B cell (primary cell): ENCODE measurements around the gene DAZ1. TPM values are rescaled to one million over a fixed set of nuclear protein-coding genes. Genes with fewer than 3 reads are reported as not detected.
"Not testable (repeated sequence)": the region's sequence is repeated elsewhere in the genome, so short reads cannot be mapped to it uniquely, and the experiment has no call there.

Experiments used
- ATAC-seq: fragments of 200-7000 bp; cut with Tn5 transposase; one replicate; pipeline ENCODE4 v1.10.0; 2021; ENCODE audit warnings: low read depth, mild to moderate bottlenecking, moderate number of reproducible peaks, moderate library complexity
- CTCF ChIA-PET: fragments of 350-600 bp; sonication (Branson Sonifier 250); formaldehyde crosslinking; loops from one replicate; lab custom pipeline; 2021; ENCODE audit warnings: antibody characterized with exemption, inconsistent platforms; lab: Charles Lee
- POLR2A ChIA-PET: fragments of 350-600 bp; sonication (Branson Sonifier 250); formaldehyde crosslinking; loops from one replicate; lab custom pipeline; 2021; ENCODE audit warnings: antibody characterized with exemption; lab: Charles Lee
- DNase-seq: peaks from one replicate; pipeline ENCODE4 v3.0.0; 2013
- H2AFZ ChIP-seq: 2 replicates; pipeline ENCODE4 v1.6.1; 2012; ENCODE audit warnings: mild to moderate bottlenecking, low read depth, low read length; ENCODE audit not compliant: insufficient read depth, poor library complexity, severe bottlenecking
- H3K27ac ChIP-seq, 2 donors: 1 replicate in 1 of 2; 2 replicates in 1 of 2; pipeline ENCODE4 v1.5.1; 2012 to 2013; ENCODE audit warnings: low read length in 2 of 2, mild to moderate bottlenecking in 2 of 2, moderate library complexity in 1 of 2
- H3K27me3 ChIP-seq, 4 experiments: fragments of 200-600 bp in 1 of 4; sonication (generic) in 1 of 4; replicated peaks in 1 of 4; 1 replicate in 2 of 4; 2 replicates in 2 of 4; pipeline versions ENCODE4 v1.6.1 to v1.7.0; 2013 to 2016; ENCODE audit warnings: low read length in 3 of 4, mild to moderate bottlenecking in 2 of 4, mixed read lengths in 1 of 4, moderate library complexity in 1 of 4; ENCODE audit not compliant: insufficient read depth in 4 of 4, control insufficient read depth in 3 of 4; ENCODE audit errors: control extremely low read depth in 1 of 4
- H3K36me3 ChIP-seq, 2 experiments: replicated peaks in 1 of 2; 1 replicate in 1 of 2; 2 replicates in 1 of 2; pipeline versions ENCODE4 v1.6.1 to v1.7.1; 2013; ENCODE audit warnings: low read length in 1 of 2; ENCODE audit not compliant: insufficient read depth in 2 of 2, control insufficient read depth in 1 of 2; ENCODE audit errors: control extremely low read depth in 1 of 2, extremely low read depth in 1 of 2
- H3K4me1 ChIP-seq, 2 donors: fragments of 200-600 bp in 1 of 2; sonication (generic) in 1 of 2; 1 replicate in 1 of 2; 2 replicates in 1 of 2; pipeline versions ENCODE4 v1.5.1 to v1.6.1; 2013 to 2017; ENCODE audit warnings: low read length in 2 of 2; ENCODE audit not compliant: control insufficient read depth in 2 of 2, insufficient read depth in 2 of 2
- H3K4me2 ChIP-seq: replicated peaks from 2 replicates; pipeline ENCODE3; 2012; ENCODE audit warnings: mild to moderate bottlenecking, low read depth, low read length; ENCODE audit not compliant: poor library complexity, severe bottlenecking
- H3K4me3 ChIP-seq, 5 experiments: fragments of 200-600 bp in 1 of 5; sonication (generic) in 1 of 5; 1 replicate in 3 of 5; 2 replicates in 2 of 5; pipeline versions ENCODE4 v1.5.1 to v1.7.0; 2011 to 2016; ENCODE audit warnings: low read length in 4 of 5, mild to moderate bottlenecking in 4 of 5, low read depth in 2 of 5, control low read depth in 1 of 5, moderate library complexity in 1 of 5; ENCODE audit not compliant: insufficient read depth in 1 of 5; ENCODE audit errors: control extremely low read depth in 1 of 5, extremely low read depth in 1 of 5
- H3K79me2 ChIP-seq: fragments of 200-600 bp; sonication (generic); one replicate; pipeline ENCODE4 v1.6.0; 2016; ENCODE audit warnings: low read length; ENCODE audit not compliant: control insufficient read depth, insufficient read depth
- H3K9ac ChIP-seq: fragments of 200-600 bp; sonication (generic); 2 replicates; pipeline ENCODE4 v1.6.1; 2017; ENCODE audit warnings: mild to moderate bottlenecking, low read length, moderate library complexity
- H3K9me3 ChIP-seq, 3 donors: one replicate each; pipeline versions ENCODE4 v1.6.1 to v1.7.1; 2013; ENCODE audit warnings: low read length in 2 of 3; ENCODE audit not compliant: control insufficient read depth in 2 of 3, insufficient read depth in 1 of 3; ENCODE audit errors: control extremely low read depth in 1 of 3
- H4K20me1 ChIP-seq: 2 replicates; pipeline ENCODE4 v1.6.0; 2012; ENCODE audit warnings: mild to moderate bottlenecking, low read length; ENCODE audit not compliant: insufficient read depth, control insufficient read depth, poor library complexity, severe bottlenecking
- H3K27ac Mint-ChIP-seq: one replicate; pipeline ENCODE4 v1.8.0; 2021; ENCODE audit warnings: mixed read lengths
- H3K27me3 Mint-ChIP-seq: one replicate; pipeline ENCODE4 v1.8.0; 2021; ENCODE audit warnings: mixed read lengths
- H3K4me1 Mint-ChIP-seq: one replicate; pipeline ENCODE4 v1.8.0; 2021; ENCODE audit warnings: mixed read lengths
- H3K4me3 Mint-ChIP-seq: one replicate; pipeline ENCODE4 v1.8.0; 2021; ENCODE audit warnings: mixed read lengths
- H3K9me3 Mint-ChIP-seq: one replicate; pipeline ENCODE4 v1.8.0; 2022; ENCODE audit warnings: mixed read lengths; ENCODE audit not compliant: insufficient read depth
- WGBS: methylation state at CpG from one replicate; pipeline ENCODE4 v1.1.5; 2013; ENCODE audit warnings: missing lambda C conversion rate; ENCODE audit not compliant: insufficient coverage; 5-methylcytosine and 5-hydroxymethylcytosine counted together
- intact Hi-C: fragments of 100-400 bp; cut with micrococcal nuclease; formaldehyde crosslinking; loops from one replicate; pipeline ENCODE4 v1.10.0; 2022
- polyA plus RNA-seq: library from polyadenylated mRNA; depleted of rRNA; stranded (reverse); fragments of >200 nt; gene quantifications from 2 replicates; pipeline ENCODE4 v1.2.3, GENCODE V29; 2012
- total RNA-seq, 2 donors: library from RNA; stranded (reverse); fragments of 120-200 nt in 1 of 2; gene quantifications; 1 replicate in 1 of 2; 2 replicates in 1 of 2; pipeline versions ENCODE4 v1.2.3 to v1.2.4, GENCODE V29; 2013 to 2022

DAZ1 gene
- total and polyA plus RNA-seq, 2 donors (not counting 1 experiment from before 2014, with no cell fraction given): not detected

DNA sequence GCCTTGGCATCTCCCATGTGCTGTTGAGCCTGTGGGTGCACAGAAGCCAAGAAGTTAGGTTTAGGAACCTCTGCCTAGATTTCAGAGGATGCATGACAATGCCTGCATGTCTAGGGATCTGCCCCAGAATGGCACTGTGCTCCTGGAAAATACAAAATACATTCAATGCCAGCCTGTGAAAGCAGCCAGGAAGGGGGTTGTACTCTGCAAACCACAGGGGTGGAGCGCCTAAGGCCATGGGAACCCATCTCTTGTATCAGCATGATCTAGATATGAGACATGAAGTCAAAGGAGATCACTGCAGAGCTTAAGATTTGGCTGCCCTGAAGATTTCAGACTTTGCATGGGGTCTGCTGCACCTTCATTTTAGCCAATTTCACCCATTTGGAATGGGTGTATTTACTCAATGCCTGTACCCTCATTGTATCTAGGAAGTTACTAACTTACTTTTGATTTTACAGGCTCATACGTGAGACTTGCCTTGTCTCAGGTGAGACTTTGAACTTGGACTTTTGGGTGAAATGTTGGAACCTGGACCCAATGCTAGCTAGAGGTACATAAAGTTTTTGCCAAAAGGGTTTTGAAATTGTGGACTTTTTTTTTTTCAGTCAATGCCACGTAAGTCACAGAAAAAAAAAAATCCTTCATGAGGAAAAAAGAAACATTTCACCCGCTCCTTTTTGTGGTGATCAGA lies 11.1 kb upstream of the DAZ1 start:
- intact Hi-C loops, H4K20me1 ChIP-seq, H3K4me3 ChIP-seq, POLR2A ChIA-PET, H3K9me3 ChIP-seq, H3K4me2 ChIP-seq, H3K4me3 Mint-ChIP-seq, H3K27ac Mint-ChIP-seq, H3K27me3 ChIP-seq, CTCF ChIA-PET, DNase-seq, H3K4me1 Mint-ChIP-seq, H3K4me1 ChIP-seq, H3K79me2 ChIP-seq, H3K36me3 ChIP-seq, H3K9me3 Mint-ChIP-seq, H3K27me3 Mint-ChIP-seq, H3K27ac ChIP-seq, H2AFZ ChIP-seq, ATAC-seq, H3K9ac ChIP-seq: not testable (repeated sequence)
- WGBS: no CpG with 5 or more reads among the region's 4 CpGs

DNA sequence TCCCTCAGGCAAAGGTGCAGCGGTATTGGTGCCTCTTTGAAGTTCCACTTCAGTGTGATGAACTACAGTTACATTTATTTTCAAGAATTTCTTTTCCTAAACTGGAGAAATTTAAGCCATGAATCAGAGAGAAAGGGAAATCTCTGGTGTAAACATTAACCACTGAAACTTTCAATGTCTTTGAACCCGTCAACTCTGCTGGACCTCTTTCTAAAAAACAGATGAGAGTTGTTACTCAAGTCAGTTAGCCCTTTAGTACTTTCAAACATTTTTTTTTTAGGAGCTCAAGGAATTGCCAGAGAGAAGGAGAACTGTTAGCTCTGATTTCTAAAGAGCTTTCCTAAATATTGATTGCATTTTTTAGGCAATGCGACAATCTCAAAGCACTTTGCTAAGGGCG lies 8.6 kb upstream of the DAZ1 start:
- H3K27me3 ChIP-seq, H3K27ac ChIP-seq, H2AFZ ChIP-seq, H3K4me1 ChIP-seq, H3K4me3 Mint-ChIP-seq, ATAC-seq, H3K27me3 Mint-ChIP-seq, H3K36me3 ChIP-seq, intact Hi-C loops, DNase-seq, H3K27ac Mint-ChIP-seq, H3K4me3 ChIP-seq, POLR2A ChIA-PET, H3K9ac ChIP-seq, H3K9me3 Mint-ChIP-seq, H3K4me1 Mint-ChIP-seq, H3K9me3 ChIP-seq, H3K4me2 ChIP-seq, H3K79me2 ChIP-seq, H4K20me1 ChIP-seq, CTCF ChIA-PET: not testable (repeated sequence)
- WGBS: no CpG with 5 or more reads among the region's 4 CpGs

Other genes starting within 250 kb of the DAZ1 start
- not detected in 2 replicates for gene BPY2, start 214.7 kb downstream of the DAZ1 start, total RNA-seq
- not detected in 2 replicates for gene BPY2, start 214.7 kb downstream of the DAZ1 start, polyA plus RNA-seq
- not detected in 2 replicates for gene DAZ2, start 20.5 kb upstream of the DAZ1 start, total RNA-seq
- gene DAZ2, start 20.5 kb upstream of the DAZ1 start, polyA plus RNA-seq: not detected in 2 replicates